Amygdala (tissue), 56 donors: Measurements from ENCODE around the gene TULP3.

Source experiments
- DNase-seq, 56 donors: peaks; one replicate each; lab custom pipeline; 2025; lab: John Stamatoyannopoulos, UW

TULP3 gene

DNA sequence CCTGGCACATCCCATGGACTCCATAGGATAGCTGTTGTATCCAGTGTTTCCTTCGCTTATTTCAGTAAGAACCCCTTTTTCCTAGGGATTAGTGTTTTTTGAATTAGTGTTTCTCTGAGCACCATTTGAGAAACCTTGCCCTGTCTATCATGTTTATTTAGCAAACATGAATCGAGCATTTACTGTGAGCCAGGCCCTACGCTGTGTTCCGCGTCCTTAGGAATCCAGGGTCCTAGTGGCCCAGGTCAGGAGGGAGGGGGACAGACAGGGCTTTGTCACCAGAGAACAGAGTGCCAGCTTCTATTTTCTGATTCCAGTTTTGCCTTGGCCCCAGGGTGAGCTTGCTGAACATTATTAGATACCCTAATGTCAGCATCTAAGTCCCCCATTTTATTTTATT, 71.0 kb downstream of the TULP3 start:
- DNase-seq: no peak

DNA sequence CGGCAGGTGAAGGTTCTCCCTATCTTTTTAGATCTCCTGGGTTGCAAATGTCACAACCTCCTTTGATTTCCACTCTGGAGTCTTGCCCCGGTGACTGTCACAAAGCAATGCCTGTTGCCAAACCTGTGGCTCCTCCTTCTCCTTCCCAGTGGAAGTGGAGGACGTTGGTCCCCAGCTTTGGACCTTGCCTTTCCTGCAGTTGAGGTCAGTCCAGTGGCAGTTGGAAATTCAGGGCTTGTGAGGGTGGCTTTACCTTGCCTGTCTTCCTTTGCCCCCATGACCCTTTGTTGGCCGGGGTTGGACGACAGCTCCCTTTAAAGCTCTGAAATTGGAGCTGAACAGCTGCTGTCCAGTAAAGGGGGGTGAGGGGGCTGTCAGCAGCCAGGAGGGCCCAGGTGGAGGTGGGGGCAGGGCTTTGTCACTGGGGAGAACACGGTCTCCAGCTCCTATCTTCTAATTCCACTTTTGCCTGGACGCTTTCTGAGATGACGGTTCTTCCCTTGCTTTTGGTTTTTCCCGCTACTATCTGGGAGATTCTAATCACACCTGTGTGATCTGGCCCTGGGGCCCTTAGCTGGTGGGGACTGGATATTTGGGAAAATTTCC, 72.6 kb downstream of the TULP3 start:
- no peak for DNase-seq

GRCh38 chr12:2963760-2964292, 73.1 kb downstream of the TULP3 start:
- DNase-seq: peak in 1 of 56 donors; percentile 11

DNA sequence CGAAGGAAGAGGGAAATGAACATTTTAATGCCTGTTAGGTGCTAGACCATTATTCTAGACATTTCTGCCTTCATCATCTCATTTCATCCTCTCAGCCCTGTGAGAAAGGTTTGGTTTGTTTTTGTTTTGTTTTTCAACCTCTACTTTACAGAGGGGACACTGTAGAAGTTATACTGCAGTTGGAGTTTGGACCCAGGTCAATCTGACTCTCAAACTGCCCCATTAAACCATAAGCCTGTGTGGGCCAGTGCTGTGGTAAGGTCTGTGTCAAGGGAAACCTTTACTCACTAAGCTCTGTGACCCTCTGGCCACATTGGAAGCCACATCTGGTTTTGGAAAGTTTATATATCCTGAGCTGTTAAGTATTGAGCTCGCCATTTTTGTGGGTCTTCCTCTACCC, 77.0 kb downstream of the TULP3 start:
- DNase-seq: no peak

- no peak for DNase-seq
These were observed 80.1 kb downstream of the TULP3 start for GRCh38 chr12:2970744-2971143.

DNA sequence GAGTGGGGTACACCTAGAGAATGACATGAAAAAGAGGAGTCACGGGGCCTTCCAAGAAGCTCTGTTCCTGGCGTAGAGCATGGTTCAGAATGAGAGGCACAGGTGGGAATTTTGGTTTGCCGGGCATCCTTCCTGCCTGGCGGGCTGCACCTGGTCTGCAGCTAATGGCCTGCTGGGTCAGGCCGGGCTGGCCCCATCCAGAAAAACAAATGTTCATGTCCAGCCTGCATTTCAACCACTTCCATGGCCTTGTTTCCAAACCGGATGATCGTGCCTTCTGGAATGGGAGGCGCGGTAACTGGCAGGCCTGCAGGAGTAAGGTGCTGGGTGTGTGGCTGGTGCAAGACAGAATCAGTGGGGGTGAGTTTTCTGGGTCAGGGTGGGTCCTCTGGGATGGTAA, 82.9 kb downstream of the TULP3 start:
- DNase-seq: no peak

DNA sequence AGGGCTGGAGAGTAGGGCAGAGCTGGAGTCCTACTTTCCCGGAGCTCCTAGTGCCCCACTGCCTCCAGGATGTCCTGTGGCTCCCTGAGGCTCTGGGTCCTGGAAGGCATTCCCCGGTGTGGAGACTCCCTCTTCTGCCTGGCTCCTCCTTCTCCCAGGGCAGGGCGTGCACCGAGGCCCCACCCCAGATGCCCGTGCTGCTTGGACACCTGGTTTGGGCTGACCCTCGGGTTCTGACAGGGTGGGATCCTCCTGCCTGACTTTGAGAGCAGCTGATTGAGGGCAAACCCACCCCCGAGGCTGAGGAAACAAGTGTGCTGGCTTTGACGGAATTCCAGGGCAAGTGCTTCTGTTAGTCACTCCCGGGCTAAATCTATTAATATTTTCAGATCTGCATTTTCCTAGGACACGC, 83.9 kb downstream of the TULP3 start:
- DNase-seq: no peak

- DNase-seq: no peak
These were observed 85.9 kb downstream of the TULP3 start for GRCh38 chr12:2976581-2976996.

DNA sequence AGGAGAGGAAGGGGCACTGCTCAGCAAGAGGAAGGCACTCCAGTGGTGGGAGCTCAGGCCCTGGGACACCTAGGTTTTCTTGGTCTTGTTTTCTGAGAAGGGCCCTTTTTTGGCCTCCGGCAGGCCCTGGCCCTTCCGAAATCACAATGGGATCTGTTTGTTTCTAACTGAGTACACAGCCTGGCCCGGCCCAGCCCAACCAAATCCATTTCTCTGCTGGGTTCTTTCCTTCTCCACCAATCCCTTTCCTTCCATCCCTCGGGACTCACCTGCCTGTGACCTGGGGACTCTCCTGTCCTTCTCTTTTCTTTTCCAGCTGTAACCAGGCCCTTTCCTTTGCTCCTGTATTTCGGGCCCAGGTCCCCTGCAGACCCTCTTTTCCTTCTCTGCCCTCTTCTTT, 87.1 kb downstream of the TULP3 start:
- DNase-seq: no peak

GRCh38 chr12:2979806-2980205, 89.1 kb downstream of the TULP3 start:
- DNase-seq: no peak

DNA sequence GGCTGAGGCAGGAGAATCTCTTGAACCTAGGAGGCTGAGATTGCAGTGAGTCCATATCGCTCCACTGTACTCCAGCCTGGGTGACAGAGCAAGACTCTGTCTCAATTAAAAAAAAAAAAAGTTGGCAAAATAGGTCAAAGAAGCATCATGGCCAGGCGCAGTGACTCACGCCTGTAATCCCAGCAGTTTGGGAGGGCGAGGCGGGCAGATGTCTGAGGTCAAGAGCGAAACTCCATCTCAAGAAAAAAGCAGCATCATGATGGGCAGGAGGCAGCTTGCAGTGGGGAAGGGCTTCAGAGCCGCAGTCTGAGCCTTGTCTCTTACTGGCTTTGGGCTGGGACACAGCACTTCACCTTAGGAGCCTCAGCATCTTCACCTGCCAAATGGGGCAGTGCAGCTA, 89.9 kb downstream of the TULP3 start:
- no peak for DNase-seq

- DNase-seq: peak in 5 of 56 donors; percentile 11 to 23 (median 21)
These were observed 91.7 kb downstream of the TULP3 start for GRCh38 chr12:2982361-2982760.

DNA sequence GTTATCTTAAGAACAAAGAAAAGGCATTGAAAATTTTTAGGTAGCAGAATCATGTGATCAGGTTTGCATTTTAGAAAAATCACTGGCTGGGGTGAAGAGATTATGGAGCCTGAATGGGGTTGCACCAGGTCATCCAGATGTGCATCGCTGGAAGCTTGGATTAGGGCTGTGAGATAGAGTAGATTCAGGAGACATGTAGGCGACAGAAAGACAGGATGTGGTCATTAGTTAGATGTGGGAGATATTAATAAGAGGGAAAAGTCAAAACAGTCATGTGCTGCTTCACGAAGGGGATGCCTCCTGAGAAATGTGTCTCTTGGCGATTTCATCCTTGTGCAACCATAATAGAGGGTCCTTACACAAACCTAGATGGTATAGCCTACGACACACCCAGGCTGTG, 93.6 kb downstream of the TULP3 start:
- no peak for DNase-seq

GRCh38 chr12:2984698-2985097, 94.0 kb downstream of the TULP3 start:
- no peak for DNase-seq

- no peak for DNase-seq
These were observed 96.2 kb downstream of the TULP3 start for GRCh38 chr12:2986876-2987275.

GRCh38 chr12:2988494-2988893, 97.8 kb downstream of the TULP3 start:
- no peak for DNase-seq
